Measurements from ENCODE around the gene SPPL3. TPM values are rescaled to one million over a fixed set of nuclear protein-coding genes. Genes with fewer than 3 reads are reported as not detected.

Gene SPPL3
- total and polyA plus RNA-seq, 10 donors: 9.0 to 76.9 (median 44.0) TPM

GRCh38 chr12:120851444-120851843, 52.7 kb downstream of the SPPL3 start:
- H3K4me1 ChIP-seq: peaks cover 55 to 95% (median 84%) of the 10 kb centered on the region in 6 donors
- TF ChIP-seq POLR2A (IDR thresholded peaks at IDR 0.05): no peak
- TF ChIP-seq POLR2AphosphoS5 (IDR thresholded peaks at IDR 0.05): peak in 2 of 3 donors; percentile 26 to 31
- no peak for TF ChIP-seq CTCF (IDR thresholded peaks at IDR 0.05 in 8 of 11, conservative IDR thresholded peaks at IDR 0.05 in 3 of 11)
- H3K27ac ChIP-seq: peak overlapping the region in 7 of 8 donors; percentile 23 to 80 (median 72)
- intact Hi-C loops (cut with DNase I; ENCODE audit: low total_unique reads): no loop called here
- no peaks in the 10 kb centered on the region for H3K9me3 ChIP-seq
- no peaks in the 10 kb centered on the region for H3K36me3 ChIP-seq
- DNase-seq: no peak
- WGBS, 5 donors: 58 to 63% (median 60%) methylated on average over 7 of the region's 7 CpGs
- H3K4me3 ChIP-seq: no peak overlapping the region
- H3K27me3 ChIP-seq (replicated peaks in 1 of 7): no peaks in the 10 kb centered on the region

- intact Hi-C loops (cut with DNase I; ENCODE audit: low total_unique reads): no loop called here
- Histone ChIP-seq H3K27ac (peak overlapping the region; percentile 31 to 80 (median 72)), H3K36me3 (peaks cover 0 to 7% (median 0%) of the 10 kb centered on the region in 6 donors), H3K27me3 (replicated peaks in 1 of 7) (no peaks in the 10 kb centered on the region), H3K9me3 (no peaks in the 10 kb centered on the region), H3K4me3 (no peak overlapping the region), H3K4me1 (peaks cover 52 to 95% (median 88%) of the 10 kb centered on the region in 6 donors)
- no peak for TF ChIP-seq POLR2AphosphoS5 (IDR thresholded peaks at IDR 0.05)
- no peak for TF ChIP-seq CTCF (IDR thresholded peaks at IDR 0.05 in 8 of 11, conservative IDR thresholded peaks at IDR 0.05 in 3 of 11)
- TF ChIP-seq POLR2A (IDR thresholded peaks at IDR 0.05): no peak
- WGBS, 5 donors: 54 to 69% (median 60%) methylated on average over 2 of the region's 2 CpGs
- DNase-seq: no peak
Measured at GRCh38 chr12:120849765-120850164, 54.4 kb downstream of the SPPL3 start.

GRCh38 chr12:120847814-120848213, 56.3 kb downstream of the SPPL3 start:
- WGBS, 5 donors: 14 to 25% (median 20%) methylated on average over 3 of the region's 3 CpGs
- Histone ChIP-seq H3K27ac (peak overlapping the region; percentile 38 to 80 (median 71)), H3K4me3 (no peak overlapping the region), H3K9me3 (no peaks in the 10 kb centered on the region), H3K4me1 (peaks cover 49 to 95% (median 87%) of the 10 kb centered on the region in 6 donors), H3K36me3 (peaks cover 0 to 9% (median 0%) of the 10 kb centered on the region in 6 donors), H3K27me3 (replicated peaks in 1 of 7) (no peaks in the 10 kb centered on the region)
- intact Hi-C loops (cut with DNase I; ENCODE audit: low total_unique reads): no loop called here
- no peak for TF ChIP-seq POLR2A (IDR thresholded peaks at IDR 0.05)
- no peak for TF ChIP-seq CTCF (IDR thresholded peaks at IDR 0.05 in 8 of 11, conservative IDR thresholded peaks at IDR 0.05 in 3 of 11)
- no peak for TF ChIP-seq POLR2AphosphoS5 (IDR thresholded peaks at IDR 0.05)
- no peak for DNase-seq

GRCh38 chr12:120847392-120847791, 56.8 kb downstream of the SPPL3 start:
- no peak for TF ChIP-seq POLR2AphosphoS5 (IDR thresholded peaks at IDR 0.05)
- no peak for TF ChIP-seq POLR2A (IDR thresholded peaks at IDR 0.05)
- intact Hi-C loops (cut with DNase I; ENCODE audit: low total_unique reads): no loop called here
- Histone ChIP-seq H3K27me3 (replicated peaks in 1 of 7) (no peaks in the 10 kb centered on the region), H3K9me3 (no peaks in the 10 kb centered on the region), H3K36me3 (peaks cover 0 to 9% (median 0%) of the 10 kb centered on the region in 6 donors), H3K4me1 (peaks cover 49 to 98% (median 89%) of the 10 kb centered on the region in 6 donors), H3K27ac (peak overlapping the region; percentile 38 to 80 (median 71)), H3K4me3 (no peak overlapping the region)
- no peak for DNase-seq
- 47 to 65% (median 56%) methylated on average over 4 of the region's 4 CpGs for WGBS, 5 donors
